ENCODE results near the gene PFN3. TPM values are rescaled to one million over a fixed set of nuclear protein-coding genes. Genes with fewer than 3 reads are reported as not detected.

Gene PFN3
- total and polyA plus RNA-seq, 11 donors = not detected

- H3K4me1 ChIP-seq = peaks cover 0 to 80% (median 29%) of the 10 kb centered on the region in 12 donors
These were observed 36.1 kb downstream of the PFN3 start for GRCh38 chr5:177364159-177364962.

GRCh38 chr5:177363565-177363964 lies 36.9 kb downstream of the PFN3 start:
- Histone ChIP-seq H3K27ac (no peak overlapping the region), H3K36me3 (peaks cover 0 to 17% (median 0%) of the 10 kb centered on the region in 9 donors), H3K4me3 (peak overlapping the region in 9 of 12 donors; percentile 34 to 59 (median 50)), H3K4me1 (peaks cover 0 to 80% (median 35%) of the 10 kb centered on the region in 12 donors), H3K9me3 (no peaks in the 10 kb centered on the region), H3K27me3 (no peaks in the 10 kb centered on the region)
- peak in 1 of 5 donors; percentile 14 for DNase-seq
- TF ChIP-seq CTCF (IDR thresholded peaks at IDR 0.05) = no peak
- TF ChIP-seq POLR2A (IDR thresholded peaks at IDR 0.05) = no peak
- intact Hi-C loops (cut with DNase I) = loop anchor here in 1 of 10 donors (10.0 kb wide), 1 partner anchor 49 kb away; the partner anchor contains the start of gene MXD3
- WGBS, 4 donors = 39 to 43% (median 42%) methylated on average over 10 of the region's 10 CpGs
- no peak for ATAC-seq

More at GRCh38 chr5:177364159-177364962, 36.1 kb downstream of the PFN3 start:
- DNase-seq (peak in 1 of 5 donors; percentile 18), ATAC-seq (no peak)
- TF ChIP-seq CTCF (IDR thresholded peaks at IDR 0.05) (no peak), POLR2A (IDR thresholded peaks at IDR 0.05) (no peak)
- no peaks in the 10 kb centered on the region for H3K27me3 ChIP-seq
- no peak overlapping the region for H3K4me3 ChIP-seq
- no peak overlapping the region for H3K27ac ChIP-seq
- WGBS, 4 donors = 81 to 88% (median 85%) methylated on average over 11 of the region's 11 CpGs
- H3K9me3 ChIP-seq = no peaks in the 10 kb centered on the region
- peaks cover 0 to 17% (median 0%) of the 10 kb centered on the region in 9 donors for H3K36me3 ChIP-seq
- intact Hi-C loops (cut with DNase I) = loop anchor here in 1 of 10 donors (10.0 kb wide), 1 partner anchor 50 kb away; the partner anchor contains the start of gene MXD3

- intact Hi-C loops (cut with DNase I) = loop anchor here in 1 of 10 donors (10.0 kb wide), 1 partner anchor 48 kb away; the partner anchor contains the start of gene MXD3
- Histone ChIP-seq H3K9me3 (no peaks in the 10 kb centered on the region), H3K27me3 (no peaks in the 10 kb centered on the region), H3K4me1 (peaks cover 0 to 86% (median 41%) of the 10 kb centered on the region in 12 donors), H3K36me3 (peaks cover 0 to 12% (median 0%) of the 10 kb centered on the region in 9 donors), H3K4me3 (peak overlapping the region in 11 of 12 donors; percentile 5 to 59 (median 49)), H3K27ac (peak overlapping the region in 2 of 12 donors; percentile 29 to 35)
- TF ChIP-seq CTCF (IDR thresholded peaks at IDR 0.05) = no peak
- no peak for TF ChIP-seq POLR2A (IDR thresholded peaks at IDR 0.05)
- 12 to 19% (median 14%) methylated on average over 37 to 59 of the region's 59 CpGs for WGBS, 4 donors
- peak in 3 of 4 donors; percentile 42 to 54 (median 53) for ATAC-seq
- DNase-seq = peak; percentile 54 to 71 (median 63)
These were observed 37.6 kb downstream of the PFN3 start for GRCh38 chr5:177362610-177363507.
